CD4-positive, alpha-beta T cell treated with Interleukin-4 for 1 hour (primary cell): ENCODE data around the gene ACSF3.
A peak's percentile ranks its signal among the peaks of the same experiment; 100 is the strongest.
"Not testable (repeated sequence)": the region's sequence is repeated elsewhere in the genome, so short reads cannot be mapped to it uniquely, and the experiment has no call there.

Experiments used
- DNase-seq, 2 donors: peaks; one replicate each; pipeline ENCODE4 v3.0.0-alpha.2; 2020 to 2022

The ACSF3 gene

DNA sequence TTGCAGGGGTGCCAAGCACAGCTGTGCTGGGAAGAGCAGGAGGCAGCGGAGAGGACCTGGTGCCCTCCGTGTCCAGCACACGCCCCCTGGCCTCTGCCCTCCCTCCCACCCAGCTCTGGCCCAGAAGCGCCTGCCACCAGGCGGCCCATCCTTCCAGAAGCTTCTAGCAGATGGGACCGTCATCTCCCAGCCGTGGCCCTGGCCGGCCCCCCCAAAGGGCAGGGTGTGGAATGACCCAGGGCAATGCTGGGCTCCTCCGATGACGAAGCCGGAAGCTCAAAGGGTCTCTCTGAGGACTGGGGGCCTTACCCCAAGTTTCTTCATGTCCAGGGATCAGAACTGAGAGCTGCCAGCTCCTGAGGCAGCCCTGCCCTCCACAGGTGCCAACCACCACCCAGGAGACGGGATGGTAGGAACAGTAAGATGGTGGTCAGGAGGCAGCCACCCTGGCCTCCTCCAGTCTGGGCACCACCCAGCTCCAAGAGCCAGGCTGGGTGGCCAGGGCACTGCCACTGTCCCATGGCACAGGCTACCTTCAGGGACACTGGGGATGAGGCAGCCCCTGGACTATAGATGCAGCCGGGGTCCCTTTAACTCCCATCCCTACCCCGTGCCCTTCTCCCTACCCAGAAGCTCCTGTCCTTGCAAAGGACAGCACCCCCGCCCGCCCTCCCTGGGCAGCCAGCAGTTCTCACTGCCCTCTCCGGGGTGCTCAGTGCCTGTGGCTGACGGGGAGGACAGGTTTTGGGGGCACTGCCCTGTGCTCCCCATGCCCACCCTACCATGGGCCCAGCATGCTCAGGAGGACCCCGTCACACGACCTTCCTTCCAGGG lies 71.4 kb downstream of the ACSF3 start:
- DNase-seq, result no peak

DNA sequence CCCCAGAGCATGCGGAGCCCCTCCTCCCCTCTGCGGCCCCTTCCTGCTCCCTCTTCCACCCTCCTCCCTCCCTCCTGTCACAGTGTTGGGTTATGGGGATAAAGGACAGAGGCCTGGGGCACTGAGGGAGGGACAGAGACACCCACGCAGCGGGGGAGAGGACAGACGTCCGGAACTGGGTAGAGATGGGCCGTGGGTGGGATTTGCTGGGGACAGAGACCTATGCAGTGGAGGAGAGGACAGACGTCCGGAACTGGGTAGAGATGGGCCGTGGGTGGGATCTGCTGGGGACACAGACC lies 72.0 kb downstream of the ACSF3 start:
- DNase-seq, result not testable (repeated sequence)

DNA sequence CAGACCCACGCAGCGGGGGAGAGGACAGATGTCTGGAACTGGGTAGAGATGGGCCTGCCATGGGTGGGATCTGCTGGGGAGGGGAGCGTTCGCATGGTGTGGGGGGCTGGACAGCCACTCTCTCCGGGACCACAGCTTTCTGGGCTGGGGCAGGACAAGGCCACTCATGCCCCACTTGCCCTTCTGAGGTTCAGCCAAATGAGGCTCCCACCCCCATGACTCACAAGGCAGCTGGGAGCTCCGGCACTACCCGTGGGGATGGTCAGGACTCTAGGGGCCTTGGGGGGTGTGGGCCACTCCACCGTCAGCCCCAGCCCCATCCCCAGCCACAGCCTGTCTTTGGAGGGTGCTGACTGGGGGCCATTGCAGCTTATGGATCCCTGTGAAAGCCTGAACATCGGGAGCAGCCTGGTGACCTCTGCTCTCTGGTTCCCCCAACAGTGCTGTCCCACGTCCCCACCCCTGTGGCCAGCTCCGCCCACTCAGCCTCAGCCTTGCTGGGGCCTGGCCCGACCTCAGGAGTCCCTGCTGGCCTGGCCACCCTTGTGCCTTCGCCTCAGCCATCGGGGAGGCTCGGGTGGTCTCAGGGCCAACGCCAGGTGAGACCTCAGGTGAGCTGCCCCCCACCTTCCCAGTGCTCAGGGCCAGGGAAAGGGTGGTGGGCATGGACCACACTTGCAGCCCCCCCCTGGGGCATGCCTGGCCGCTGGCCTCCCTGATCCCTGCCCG lies 73.2 kb downstream of the ACSF3 start:
- no peak for DNase-seq

DNA sequence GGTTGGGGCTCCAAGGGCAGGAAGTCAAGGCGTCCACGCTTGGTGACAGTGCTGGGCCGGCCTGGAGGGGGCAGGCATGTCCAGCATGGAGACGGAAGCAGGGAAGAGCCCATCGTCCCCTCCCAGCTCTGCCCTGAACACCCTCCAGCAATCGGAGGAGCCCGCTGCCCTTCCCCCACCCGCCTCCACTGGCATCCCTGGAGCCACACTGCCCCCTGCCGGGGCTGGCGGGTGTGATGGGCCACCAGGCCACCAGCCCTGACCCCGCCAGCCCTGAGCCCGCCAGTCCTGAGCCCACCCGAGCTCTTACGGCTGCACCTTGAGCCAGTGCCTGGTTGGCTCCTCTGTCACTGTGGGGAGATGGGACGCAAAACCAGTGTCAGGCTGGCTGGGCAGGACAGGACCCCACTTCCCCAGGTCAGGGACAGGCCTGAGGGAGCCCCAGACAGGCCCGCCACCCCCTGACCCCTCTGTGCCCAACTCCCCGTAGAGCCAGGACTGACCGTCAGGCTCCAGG lies 73.8 kb downstream of the ACSF3 start:
- peak; percentile 79 to 81 for DNase-seq

DNA sequence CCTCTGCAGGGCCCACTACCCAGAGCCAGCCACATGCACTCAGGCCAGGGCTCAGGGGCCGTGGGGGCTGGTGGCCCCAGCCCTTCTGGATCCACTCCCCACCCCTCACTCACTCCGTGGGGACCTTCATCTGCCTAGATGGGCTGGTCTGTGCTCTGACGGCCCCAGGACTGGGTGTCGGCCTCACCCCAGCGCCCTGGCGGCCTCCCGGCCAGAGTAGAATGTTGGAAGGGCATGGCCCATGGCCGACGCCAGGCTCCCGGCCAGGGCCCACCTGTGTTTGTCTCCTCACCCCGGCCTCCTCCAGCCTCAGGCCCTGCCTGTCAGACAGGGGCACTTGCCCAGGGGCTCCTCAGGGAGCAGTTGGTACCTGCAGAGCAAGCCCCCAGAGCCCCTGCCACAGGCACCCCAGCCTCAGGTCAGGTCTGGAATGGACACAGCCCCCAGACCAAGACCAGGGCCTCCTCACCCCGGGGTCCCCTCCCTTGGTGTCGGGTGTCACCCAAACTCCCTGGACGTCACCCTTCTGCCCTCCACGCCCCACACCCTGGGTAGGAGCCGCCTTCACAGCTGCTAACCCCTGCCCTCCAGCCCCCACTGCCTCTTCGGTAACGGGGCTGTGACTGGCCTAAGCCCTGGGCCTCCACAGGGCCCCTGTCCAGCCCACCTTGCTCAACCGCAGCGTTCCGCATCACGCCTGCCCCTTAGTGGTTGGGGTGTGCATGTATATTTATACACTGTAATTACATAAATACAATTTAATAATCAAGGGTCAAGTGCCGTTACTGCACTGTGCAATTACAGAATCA lies 74.9 kb downstream of the ACSF3 start:
- no peak for DNase-seq

DNA sequence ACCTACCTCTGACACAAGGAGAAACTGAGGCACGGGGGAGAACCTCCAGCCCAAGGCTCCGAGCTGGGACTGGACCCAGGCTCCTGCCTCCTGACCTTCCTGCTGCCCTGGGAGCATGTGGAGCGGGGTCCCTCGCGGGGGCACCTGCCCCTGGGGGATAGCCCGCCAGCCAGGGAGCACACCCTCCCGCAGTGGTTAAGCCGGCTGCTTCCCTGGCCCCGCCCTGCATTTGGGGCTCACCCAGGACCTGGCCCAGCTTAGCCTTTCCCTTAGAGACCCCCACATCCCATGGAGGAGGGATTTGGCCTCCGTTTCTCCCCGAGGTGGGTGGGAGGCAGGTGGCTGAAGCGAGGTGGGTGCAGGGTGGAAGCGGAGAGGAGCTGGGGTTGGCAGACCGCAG lies 76.1 kb downstream of the ACSF3 start:
- no peak for DNase-seq

DNA sequence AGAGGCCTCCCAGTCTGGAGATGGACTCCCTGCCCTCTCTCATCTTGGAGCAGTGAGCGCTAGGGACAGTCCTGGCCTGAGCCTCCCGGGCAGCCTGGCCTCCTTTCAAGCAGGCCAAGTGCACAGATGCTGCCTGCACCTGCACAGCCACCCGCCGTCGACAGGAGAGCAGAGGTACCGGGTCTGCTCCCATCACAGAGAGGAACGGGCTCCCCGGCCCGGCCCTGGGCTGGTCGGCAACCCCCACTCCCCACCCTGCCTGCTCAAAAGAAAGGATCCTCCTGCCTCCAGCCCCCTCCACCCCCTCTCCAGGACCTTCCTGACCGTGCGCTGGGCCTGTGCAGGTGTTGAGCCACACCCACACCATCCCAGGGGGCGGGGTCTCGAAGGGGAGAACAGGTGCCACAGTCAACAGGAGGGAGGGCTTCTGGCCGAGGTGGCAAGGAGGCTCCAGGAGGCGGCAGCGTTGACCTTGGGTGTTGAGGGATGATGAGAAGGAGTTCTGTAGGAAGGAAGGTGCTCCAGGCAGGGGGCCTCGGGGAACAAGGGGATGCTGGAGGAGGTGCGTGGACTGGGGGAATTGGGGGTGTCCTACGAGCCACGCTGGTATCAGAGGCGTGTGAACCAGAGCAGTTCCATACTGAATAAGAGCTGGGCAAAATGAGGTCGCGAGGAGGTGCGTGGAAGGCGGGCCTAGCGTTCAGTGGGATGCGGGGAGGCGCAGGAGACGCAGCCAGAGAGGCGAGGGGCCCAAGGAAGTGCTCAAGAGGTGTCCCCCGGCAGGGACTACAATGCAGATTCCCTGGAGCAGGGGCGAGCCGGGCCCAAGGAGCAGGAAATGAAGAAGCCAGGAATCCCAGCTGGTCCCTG lies 76.9 kb downstream of the ACSF3 start:
- DNase-seq, result peak in 1 of 2 donors; percentile 15

DNA sequence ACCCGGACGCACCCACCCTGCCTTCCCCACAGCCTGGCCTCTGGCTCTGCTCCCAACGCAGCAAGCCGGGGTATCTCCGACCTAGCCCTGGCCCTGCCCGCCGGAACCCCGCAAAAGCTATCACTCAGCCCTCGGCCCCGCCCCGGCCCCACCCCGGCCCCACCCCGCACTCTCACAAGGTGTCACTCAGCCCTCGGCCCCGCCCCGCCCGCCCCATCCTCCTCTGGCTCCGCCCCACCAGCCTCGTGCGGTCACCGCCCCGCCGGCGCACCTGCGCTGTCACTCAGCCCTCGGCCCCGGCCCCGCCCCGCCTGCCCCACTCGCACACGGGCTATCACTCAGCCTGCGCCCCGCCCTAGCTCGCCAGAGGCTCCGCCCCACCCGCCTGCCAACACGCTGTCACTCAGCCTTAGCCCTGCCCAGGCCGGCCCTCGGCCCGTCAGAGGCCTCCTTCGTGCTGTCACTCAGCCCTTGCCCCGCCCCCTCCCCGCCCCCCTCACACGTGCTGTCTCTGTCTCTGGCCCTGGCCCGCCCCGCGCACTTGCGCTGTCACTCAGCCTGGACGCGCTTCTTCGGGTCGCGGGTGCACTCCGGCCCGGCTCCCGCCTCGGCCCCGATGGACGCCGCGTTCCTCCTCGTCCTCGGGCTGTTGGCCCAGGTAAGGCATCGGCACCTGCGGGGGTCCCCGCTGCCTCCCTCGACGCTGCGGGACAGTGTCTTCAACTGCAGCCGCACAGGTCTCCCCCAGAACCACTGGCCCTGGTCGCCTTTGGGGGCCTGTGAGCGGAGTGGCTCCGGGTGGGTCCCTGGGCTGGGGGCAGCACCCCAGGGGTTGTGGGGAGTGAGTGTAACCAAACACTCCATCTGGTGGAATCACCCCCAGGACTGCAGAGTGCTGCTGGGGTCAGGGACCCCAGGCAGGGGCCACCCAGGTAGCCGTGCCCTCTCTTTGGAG lies 77.8 kb downstream of the ACSF3 start, which contains the start of gene CDH15:
Gene CDH15 (plus strand): TSS at position 533 of the 955 bp plus-strand sequence. CDS start 84 bp downstream, at position 617.
- DNase-seq, result peak; percentile 97 to 98

DNA sequence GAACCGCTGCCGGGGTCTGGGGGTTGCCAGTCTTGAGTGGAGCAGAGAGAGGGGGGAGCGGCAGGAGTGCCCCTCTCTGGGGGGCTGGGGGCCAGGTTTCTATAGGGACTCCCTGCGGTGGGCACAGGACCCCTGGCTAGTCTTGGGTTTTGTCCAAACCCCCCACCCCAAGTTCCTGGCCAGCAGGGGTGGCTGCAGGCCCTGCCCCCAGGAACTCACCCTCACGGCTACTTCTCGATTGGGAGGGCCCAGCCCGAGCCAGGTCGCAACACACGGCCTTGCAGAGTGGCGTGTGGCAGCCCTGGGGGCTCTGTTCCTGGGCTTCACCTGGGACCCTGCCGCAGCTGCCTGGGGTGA lies 78.5 kb downstream of the ACSF3 start:
- no peak for DNase-seq

DNA sequence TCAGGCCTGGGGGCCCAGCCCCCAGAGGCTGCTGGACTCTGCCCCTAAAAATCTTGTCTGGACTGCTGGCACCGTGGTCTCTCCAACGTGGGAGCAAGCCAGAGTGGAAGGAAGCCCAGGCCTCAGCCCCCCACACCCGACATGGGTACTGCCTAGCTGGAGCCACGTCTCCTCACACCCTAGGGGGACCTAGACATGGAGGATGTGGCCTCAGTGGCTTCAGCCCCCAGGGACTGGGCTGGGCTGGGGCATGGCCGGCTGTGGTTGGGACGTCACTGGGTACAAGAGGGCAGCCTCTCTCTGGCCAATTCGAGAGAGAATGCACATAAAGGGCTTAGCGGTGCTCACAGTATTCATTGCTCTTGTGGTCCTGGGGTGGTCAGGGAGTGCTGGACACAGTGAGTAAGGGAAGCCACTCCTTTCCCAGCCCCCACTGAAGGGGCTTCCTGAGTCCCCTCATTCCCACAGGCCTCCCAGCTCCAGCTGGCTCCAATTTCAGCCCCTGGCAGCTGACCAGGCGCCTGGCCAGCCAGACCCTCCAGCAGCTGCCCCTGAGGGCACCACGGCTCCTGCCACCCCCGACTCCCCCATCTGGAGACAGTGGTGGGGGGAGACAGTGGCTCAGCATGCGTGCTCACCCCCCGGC lies 79.0 kb downstream of the ACSF3 start:
- DNase-seq, result no peak

DNA sequence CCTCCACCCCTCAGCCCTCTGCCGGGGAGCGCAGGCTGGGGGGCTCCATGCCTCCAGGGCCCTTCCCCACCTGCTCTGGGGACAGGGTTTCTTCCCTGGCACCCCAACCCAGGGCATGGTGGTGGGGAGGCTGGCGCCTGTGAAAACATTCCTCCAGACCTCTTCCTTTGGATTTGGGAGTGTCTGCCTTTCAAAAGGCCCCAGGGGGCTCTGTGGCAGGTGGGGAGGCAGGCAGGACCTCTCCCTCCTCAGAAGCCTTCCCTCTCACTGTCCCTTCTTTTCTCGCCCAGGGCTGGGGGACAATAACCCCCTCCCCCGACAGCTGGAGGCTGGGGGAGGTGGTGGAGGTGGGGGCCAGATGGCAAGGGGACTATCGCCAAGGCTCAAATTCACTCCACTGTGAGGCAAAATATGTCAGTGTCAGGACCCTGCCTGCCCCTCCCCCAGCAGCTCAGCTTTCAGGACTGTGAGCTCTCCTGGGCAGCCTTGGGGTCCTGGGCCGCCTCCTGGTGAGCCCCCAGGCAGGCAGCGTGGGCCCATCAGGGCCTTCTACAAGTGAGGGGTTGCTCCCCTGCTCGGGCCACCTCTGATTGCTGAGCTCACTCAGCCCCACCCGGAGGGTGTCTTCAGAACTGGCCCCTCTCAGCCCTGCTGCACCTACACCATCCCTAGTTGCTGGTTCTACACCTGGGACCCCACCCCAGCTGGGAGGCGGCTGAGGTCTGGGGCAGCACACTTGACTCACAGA lies 79.7 kb downstream of the ACSF3 start:
- no peak for DNase-seq

DNA sequence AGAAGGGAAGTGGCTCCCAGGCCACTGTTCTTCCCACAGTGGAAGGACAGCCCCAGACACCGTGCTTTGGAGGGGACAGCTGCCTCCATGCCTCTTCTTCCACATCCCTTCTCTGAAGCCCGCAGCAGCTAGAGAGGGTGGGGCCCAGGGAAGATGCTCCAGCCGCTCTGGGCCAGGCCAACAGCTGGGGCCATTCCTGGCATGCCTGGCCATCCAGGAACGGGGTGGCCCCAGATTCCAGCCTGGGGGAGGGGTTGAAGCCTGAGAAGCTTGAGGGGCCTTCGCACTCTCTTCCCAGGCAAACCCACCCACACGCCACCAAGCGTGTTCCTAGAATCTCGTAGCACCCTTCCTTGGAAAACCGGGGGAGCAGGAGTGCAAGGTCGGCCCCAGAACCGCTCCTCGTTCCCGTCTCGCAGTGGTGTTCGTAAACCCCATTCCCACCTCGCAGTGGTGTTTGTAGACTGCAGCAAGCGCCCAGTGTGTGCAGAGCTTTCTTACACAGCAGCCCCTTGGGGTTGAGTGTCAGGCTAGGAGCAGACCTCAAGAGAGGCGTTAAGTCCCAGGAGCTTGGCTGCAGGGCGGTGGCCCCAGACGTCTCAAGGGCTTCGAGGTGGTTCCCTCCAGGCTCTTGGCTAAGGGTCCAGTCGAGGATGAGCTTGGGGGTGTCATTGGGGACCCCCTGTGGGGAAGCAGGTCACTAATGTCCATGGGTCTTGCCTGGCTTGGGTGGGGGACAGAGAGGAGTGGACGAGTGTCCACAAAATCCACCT lies 80.6 kb downstream of the ACSF3 start:
- DNase-seq, result no peak

DNA sequence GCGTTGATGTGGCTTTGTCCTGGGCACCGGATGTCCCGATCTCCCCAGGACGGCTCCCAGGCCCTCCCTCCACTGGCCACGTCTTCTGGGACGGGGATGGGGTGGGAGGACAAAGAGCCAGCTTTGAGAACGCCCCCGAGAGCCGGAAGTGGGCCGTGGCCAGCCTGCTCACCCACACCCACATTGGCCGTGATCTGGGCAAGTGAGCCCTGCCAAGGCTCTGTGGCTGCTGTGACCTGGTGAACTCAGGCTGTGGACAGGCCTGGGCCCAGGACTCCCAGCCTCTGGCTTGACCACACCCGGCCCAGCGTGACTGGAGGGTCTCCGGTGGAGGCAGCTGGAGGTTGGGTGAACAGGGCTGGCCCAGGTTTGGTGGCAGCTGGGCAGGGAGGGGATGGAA lies 81.2 kb downstream of the ACSF3 start:
- DNase-seq, result no peak

DNA sequence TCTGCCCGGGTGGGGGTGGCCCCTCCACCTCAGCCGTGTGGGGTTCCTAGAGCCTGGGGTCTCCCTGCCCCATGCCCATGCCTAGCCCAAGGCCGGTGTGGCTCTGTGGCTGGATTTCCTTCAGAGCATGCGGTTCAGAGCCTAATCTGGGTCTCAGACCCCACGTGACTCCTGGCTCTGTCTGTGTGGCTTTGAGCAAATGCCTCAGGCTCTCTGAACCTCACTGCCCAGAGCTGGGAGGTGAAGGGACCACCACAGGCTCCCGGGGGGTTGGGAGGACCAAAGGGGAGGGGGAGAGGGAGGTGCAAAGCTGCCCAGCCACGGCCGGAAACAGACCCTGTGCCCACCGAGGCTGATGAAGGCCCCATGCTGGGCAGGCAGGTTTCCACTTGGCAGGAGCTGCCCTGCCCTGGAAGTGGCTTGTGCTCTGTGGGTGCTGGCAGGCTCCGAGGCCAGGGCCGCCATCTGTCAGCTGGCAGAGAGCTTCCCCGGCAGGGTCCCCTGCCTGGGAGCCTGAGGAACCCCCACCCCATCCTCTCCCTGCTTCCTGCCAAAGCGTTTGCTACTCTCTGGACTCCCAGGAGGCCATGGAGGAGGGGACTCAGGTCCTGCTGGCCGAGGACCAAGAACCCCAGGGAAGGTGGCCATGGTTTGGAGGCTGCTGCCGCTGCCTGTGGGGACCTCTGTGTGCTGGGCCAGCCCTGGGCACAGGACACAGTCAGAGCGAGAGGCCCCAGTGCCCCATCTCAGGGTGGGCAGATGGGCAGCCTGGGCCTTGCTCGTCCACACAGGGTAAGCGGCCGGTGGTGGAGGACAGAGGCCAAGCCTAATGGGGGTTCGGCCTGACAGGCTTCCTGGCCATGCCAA lies 81.9 kb downstream of the ACSF3 start:
- no peak for DNase-seq

DNA sequence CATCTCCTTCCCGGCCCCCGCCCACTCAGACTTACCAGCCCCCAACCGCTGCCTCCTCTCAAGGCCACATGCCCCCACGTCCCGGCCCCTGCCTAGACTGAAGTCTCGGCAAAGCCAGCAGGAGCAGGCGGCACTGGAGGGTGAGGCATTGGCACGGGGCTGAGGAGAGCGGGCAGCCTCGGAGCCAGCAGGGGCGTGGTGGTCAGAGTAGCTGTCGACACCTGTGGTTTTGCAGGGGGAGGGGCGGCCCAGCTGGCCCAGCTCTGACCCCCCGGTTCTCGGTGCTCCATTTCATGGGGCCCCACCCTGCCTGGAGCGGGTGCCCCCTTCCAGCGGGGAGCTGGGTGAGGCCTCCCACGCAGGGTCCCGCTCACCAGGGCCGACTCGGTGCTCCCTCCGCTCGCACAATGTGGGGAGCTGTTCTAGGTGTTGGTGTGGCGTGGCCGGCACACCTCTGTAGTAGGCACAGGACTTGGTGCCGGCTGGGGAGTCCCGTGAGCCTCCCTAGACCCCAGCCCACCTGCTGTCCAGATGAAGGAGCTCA lies 82.6 kb downstream of the ACSF3 start:
- no peak for DNase-seq

DNA sequence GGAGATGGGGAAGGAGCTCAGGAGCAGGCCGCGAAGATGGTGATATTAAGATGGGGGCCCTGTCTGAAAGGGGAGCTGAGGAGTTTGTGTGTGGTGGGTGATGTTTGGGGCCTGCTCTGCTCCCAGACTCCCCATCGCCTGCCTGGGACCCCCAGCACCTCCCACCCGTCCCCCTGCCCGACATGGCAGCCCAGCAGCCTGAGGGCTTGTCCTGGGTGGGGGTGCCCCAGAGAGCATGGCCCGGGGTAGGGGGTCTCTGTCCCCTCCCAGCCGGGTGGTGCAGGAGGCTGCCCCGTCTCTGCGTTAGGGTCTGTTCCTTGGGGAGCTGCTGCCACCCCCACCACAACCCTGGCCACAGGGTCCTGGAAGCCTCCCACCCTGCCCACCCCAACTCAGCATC lies 83.1 kb downstream of the ACSF3 start:
- no peak for DNase-seq

DNA sequence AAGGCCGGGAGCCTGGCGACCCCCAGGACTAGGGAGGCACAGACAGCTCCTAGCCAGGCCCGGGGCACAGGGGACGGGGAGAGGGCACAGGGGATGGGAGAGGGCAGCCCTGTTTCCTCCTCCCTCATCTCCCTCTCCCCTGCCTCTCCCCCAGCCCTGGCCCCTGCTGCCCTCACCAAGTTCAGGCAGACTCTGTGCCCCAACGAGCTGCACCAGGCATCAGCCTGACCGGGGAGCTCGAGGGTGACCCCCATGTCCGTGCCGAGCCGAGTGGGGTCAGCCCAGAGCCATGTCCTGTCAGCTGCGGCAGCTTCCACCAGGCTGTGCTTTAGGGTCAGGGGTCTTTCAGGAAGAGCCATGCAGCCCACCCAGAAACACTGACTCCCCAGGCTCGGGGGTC lies 83.8 kb downstream of the ACSF3 start:
- DNase-seq, result no peak
